HG03442 (cell line): Measurements from ENCODE around the gene TPRN.

ENCODE experiments used
- ATAC-seq: cut with Tn5 transposase; IDR thresholded peaks from one replicate; pipeline ENCODE4 v1.9.1; 2021; ENCODE audit warnings: mild to moderate bottlenecking, moderate library complexity; ENCODE audit not compliant: unreplicated experiment

The TPRN gene

DNA sequence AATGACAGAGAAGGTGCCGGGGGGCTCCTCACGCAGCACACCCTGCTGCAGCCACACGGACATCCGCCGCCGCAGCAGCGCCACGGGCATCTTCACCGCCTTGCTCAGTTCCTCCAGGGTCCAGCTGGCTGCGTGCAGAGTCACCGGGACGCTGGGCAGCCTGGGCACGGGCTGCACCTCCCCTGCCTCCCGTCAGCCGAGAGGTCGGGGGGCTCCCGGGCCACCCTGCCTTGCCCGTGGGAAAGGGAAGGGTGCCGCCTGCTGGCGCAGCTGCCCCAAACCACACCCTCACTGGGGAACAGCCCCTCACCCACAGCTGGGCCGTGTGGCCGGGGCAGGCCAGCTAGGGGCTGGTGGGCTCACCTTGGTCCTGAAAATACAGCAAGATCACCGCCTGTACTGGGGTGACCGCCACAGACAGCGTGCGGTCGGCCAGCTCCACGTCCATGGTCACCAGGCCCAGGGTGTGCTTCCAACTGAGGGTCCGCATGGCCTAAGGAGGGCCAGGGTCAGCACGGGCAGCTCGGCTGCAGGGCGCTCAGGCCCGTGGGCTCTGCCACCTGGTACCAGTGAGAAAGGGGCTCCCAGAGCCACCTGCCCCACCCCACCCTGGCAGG, 25.1 kb downstream of the TPRN start:
- ATAC-seq = no peak

DNA sequence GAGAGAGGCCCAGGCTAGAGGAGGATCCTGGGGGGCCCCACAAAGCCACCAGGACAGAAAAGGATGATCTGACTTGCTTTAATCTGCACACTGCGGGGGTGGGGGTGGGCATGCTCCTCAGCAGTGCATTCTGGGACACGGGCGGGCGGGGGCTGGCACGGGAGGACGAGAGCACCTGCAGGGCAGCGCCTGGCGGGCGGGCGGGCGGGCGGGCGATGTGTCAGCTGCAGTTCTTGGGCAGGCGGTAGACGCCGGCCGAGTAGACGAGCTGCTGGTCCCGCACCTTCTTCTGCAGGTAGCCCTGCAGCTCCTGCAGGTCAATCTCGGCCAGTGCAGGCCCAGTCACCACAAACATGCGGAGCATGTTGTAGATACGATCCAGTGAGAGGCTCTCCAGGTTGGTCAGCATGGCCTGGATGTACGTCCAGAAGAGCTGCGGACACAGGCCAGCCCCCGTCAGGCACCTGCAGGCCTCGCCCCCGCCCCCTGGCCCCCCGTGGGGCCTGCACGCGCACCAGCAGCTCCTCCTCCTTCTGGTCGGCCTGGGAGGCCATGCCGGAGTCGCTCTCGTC, 25.7 kb downstream of the TPRN start:
- ATAC-seq = no peak

DNA sequence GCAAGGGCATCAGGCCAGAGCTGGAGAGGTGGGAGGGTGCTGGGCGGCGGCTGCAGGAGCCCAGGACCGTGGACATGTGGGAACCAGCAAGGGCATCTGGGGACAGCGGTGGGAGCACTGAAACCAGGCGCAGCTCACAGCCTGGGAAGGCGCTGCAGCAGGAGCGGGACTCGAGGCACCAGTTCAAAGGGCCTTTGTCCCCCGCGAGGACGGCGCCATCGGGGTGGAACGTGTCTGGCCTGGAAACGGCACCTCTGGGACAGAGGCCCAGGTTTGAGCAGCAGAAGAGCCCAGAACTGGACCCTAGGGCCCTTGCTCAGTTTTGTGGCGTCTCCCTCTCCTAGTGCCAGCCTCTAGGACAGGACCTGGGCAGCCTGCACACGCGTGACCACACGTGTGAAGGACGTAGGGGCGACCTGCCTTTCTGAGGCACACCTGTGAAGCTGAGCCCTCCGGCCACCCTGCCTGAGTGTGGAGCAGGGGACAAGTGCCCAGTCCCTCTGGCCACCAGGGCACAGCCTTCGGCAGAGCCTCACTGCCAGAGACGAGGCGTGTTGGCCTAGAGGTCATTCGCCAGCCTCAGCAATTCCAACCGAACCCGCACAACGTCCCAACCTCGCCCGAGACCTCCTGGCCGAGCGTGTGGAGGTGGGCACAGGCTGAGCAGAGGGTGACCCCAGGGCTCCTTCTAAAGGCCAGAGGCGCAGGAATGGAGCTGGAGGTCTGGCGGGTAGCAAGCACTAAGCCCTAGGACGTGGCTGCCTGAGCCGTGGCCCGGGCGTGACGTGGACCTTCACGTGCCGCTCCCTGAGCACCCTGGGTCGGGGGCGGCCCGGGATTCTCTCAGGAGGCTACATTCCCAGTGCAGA, 26.5 kb downstream of the TPRN start:
- ATAC-seq = no peak

DNA sequence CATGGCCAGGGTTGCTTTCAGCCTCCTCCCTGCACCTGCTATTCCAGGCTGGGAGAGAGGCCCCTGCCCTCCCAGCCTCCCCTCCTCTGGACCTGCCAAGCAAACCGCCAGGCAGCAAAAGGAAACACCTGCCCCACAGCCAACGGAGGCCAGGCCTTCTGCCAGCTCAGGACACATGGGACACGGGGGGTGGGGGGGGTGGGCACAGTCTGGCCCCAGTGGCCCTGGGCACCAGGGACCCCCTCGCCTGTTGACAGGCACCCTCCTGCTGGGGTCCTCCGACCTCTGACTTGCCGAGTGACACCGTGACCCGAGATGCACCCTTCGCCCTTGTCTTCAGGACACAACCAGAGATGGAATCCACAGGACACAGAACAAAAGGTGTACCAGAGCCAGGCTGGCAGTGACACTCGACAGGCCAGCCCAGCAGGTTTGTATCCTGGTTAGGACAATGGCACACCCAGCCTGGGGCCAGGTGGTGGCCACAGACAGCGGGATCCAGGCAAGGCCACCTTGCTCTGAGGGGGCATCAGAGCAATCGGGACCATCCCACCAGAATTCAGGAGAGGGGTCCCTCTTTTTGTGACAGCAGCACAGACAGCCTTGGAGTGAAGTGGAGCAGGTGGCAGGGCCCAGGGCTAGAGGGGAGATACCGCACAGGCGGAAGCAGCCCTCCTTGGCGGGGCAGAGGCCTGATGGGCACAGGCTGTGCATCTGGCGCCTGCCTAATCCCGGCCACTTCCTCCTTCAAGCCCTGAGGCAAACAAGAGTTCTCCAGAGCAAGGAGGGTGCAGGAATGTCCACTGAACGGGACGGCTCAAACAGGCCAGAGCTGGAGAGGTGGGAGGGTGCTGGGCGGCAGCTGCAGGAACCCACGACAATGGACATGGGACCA, 27.4 kb downstream of the TPRN start:
- ATAC-seq = no peak

DNA sequence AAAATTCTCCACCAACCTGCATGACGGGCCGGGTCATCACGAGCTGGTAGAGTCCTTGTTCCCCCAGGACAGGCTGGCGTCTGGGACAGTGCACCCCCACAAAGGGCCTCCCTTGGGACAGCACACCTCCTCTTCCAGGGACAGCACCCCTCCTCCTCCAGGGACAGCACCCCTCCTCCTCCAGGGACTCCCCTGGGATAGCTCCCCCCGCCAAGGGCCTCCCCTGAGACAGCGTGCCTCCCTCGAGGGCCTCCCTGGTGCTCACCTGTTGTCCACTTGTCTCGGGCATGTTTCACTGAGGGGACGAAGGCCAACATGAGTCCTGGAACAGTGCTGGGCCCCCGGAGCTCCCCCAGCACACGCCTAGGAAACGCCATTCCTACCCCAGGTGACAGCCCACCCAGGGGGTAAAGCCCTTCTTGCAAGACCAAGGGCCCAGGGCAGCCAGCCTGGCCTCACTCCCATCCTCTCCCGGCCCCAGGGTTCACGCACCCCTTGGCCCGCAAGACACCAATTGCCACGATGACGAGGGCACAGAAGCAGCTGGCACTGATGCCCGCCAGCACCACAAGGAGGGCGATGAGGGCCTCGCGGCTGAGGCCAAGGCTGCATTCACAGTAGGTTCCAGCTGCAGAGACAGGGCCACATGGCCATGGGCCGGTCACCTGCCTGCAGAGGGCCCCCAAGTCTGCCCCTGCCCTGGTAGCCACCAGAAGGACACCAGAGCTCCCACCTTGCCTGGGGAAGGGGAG, 29.2 kb downstream of the TPRN start:
- ATAC-seq = no peak

DNA sequence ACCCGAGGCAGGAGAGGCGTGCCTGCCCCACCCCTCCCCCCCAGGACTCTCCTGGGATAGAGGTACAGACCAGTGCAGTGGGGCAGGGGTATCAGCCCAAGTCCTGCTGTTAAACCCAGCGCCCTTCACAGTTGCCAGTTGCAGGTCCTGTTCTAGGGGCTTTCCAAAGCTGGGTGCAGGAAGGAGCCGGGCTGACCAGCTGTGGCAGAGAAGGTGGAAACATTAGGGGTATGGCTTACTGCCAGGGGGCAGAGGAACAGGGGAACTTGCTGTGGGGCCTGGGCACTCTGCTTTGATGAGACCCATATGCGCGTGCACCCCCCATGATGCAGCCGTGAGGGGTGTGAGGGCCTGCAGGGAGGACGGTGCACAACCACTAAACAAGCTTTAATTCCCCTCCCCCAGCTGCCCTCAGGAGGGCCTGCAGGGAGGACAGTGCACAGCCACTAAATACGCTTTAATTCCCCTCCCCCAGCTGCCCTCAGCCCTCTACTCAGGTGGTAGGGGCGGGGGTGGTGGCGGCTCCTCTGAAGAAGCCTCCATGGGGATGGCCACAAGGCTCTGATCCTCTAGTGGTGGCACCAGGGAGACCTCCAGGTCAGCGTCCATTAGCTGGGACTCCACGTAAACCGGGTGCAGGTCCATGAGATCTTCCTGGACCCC, 29.9 kb downstream of the TPRN start:
- ATAC-seq = no peak

DNA sequence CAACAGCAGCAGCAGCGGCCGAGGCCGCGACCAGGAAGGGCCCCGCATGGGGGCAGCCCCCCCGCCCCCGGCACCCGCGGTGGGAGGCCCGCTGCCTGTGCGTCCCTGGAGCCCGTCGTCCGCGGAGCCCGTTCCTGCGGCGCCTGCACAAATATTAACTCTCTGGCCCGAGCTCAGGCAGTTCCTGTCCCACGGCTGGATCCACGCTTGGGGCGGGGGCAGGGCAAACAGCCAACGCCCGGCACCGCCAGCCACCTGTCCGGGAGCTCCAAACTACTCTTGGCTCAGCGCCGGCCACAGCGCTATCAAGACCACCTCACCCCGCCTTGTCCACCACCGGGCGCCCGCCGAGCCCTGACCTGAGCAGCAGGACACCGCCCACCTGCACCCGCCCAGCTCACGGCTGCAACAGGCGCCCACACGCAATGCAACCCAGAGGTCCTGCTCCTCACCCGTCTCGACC, 30.6 kb downstream of the TPRN start, which contains the start of gene LRRC26:
Gene LRRC26 (minus strand): TSS at position 156 of the 463 bp plus-strand sequence. CDS start 108 bp downstream, at position 48.
- ATAC-seq = no peak

DNA sequence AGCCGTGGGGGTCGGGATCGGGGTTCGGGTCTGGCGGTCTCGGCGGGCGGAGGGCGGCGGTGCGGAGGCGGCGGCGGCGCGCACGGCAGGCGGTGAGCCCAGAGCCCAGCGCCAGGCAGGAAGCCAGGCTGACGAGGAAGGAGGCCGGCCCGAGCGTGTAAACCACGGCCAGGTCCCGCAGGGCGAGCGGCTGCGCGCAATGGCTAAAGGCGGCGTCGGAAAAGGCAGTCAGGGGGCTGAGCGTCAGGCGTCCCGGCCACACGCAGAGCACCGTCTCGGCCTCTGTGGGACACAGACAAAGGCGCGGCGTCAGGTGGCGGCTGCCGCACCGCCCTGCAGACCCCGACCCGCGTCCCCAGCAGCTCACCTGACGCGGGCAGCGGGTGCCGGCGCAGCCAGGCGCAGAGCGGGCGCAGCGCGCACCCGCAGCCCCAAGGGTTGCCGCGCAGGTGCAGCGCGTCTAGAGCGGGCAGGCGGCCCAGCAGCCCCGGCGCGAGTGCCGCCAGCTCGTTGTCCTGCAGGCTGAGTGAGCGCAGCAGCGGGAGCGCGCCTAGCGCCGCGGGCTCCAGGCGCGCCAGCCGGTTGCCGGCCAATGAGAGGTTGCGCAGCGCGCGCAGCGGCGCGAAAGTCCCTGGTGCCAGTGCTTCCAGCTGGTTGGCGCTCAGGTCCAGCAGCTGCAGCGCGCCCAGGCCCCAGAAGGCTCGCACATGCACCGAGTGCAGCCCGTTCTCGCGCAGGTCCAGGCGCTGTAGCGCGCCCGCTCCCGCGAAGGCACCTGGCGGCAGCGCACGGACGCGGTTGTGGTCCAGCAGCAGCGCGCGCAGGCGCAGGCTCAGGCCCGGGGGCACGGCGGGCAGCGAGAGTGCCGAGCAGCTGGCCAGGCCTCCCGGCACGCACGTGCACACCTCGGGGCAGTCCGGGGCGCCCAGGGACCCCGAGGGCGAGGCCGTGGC, 31.4 kb downstream of the TPRN start:
- no peak for ATAC-seq

DNA sequence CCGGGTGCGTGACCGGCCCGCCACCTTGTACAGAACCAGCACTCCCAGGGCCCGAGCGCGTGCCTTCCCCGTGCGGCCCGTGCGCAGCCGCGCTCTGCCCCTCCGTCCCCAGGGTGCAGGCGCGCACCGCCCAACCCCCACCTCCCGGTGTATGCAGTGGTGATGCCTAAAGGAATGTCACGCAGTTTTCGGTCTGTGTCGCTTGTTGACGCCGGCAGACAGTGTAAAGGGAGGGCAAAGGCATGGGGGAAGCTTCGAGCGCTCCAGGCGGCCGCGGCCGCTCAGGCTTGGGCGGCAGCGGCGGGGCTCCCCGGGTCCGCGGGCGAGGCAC, 32.0 kb downstream of the TPRN start:
- no peak for ATAC-seq

DNA sequence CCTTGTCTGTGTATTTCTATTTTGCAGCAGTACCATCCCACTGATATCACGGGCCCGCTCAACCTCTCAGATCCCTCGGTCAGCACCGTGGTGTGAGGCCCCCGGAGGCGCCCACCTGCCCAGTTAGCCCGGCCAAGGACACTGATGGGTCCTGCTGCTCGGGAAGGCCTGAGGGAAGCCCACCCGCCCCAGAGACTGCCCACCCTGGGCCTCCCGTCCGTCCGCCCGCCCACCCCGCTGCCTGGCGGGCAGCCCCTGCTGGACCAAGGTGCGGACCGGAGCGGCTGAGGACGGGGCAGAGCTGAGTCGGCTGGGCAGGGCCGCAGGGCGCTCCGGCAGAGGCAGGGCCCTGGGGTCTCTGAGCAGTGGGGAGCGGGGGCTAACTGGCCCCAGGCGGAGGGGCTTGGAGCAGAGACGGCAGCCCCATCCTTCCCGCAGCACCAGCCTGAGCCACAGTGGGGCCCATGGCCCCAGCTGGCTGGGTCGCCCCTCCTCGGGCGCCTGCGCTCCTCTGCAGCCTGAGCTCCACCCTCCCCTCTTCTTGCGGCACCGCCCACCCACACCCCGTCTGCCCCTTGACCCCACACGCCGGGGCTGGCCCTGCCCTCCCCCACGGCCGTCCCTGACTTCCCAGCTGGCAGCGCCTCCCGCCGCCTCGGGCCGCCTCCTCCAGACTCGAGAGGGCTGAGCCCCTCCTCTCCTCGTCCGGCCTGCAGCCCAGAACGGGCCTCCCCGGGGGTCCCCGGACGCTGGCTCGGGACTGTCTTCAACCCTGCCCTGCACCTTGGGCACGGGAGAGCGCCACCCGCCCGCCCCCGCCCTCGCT, 32.6 kb downstream of the TPRN start:
- no peak for ATAC-seq

DNA sequence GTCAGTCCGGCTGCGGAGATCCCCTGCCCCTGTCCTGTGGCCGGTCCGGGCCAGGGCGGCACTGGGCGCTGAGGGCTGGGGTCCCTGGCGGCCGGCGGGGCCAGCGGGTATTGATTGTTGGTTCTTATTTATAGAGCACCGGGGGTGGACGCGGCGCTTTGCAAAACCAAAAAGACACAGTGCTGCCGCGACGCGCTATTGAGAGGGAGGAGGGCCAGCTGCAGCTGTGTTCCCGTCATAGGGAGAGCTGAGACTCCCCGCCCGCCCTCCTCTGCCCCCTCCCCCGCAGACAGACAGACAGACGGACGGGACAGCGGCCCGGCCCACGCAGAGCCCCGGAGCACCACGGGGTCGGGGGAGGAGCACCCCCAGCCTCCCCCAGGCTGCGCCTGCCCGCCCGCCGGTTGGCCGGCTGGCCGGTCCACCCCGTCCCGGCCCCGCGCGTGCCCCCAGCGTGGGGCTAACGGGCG, 33.2 kb downstream of the TPRN start:
- ATAC-seq = no peak

DNA sequence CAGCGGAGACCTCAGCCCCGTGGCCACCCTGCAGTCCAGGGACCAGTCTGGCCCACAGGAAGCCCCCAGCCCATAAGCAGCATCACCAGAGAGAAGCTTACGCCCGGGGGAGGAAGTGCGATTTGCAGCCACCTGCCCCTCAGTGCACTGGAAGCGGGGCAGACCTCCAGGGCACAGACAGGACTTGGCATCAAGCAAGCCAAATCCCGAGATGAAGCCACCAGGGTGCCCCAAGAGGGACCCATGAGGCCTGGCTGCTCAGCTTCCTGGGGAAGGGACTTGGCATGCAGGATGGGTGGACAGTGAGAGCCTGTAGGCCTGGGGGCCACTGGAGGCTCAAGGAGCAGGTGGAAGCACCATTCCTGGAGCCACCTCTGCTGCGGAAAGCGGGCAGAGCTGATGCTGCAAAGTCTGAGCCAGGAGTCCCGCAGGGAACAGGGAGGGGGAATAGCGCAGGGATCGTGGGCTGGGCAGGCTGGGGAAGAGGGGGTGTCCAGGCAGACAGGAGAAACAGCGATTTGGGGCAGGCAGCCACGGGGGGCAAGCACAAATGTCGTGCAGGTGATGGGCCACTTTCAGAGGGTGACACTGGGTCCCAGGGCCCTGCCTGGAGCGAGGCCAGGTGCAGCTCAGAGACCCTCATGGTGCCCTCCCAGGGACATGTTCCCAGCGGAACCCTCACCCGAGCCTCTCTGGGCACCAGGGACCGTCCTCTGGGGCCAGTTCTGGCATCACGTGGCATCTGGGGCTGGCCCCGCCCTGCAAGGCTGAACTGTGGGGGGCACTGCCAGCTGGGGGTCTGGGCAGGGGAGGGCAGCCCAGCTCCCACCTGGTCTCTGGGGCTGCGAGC, 33.9 kb downstream of the TPRN start:
- ATAC-seq = no peak

DNA sequence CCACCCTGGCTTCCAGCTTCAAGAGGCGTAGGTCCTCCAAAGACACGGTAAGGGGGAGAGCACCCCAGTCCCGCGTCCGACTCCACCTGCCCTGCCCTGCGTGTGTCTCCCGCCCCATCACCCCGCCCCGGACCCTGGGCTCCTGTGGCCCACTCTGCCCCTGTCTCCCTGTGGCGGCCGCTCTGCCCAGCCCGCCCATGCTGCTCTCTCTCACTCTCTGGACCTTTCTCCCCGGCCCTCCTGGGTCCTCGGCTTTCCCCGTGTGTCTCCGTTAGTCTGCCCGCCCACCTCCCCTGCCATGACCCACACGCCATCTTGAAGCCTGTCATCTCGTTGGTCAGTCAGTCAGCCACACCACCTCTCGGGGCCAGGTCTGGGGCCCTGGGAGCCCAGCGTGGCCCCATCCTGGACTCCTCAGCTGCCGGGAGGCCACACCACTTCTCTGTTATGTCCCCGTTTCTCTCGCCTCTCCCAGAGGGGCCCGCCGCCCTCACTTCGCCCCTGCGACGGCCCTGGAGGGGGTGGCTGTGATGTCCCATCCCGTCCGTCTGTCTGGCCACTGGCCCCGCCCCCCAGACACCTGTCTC, 35.2 kb downstream of the TPRN start:
- ATAC-seq = no peak

DNA sequence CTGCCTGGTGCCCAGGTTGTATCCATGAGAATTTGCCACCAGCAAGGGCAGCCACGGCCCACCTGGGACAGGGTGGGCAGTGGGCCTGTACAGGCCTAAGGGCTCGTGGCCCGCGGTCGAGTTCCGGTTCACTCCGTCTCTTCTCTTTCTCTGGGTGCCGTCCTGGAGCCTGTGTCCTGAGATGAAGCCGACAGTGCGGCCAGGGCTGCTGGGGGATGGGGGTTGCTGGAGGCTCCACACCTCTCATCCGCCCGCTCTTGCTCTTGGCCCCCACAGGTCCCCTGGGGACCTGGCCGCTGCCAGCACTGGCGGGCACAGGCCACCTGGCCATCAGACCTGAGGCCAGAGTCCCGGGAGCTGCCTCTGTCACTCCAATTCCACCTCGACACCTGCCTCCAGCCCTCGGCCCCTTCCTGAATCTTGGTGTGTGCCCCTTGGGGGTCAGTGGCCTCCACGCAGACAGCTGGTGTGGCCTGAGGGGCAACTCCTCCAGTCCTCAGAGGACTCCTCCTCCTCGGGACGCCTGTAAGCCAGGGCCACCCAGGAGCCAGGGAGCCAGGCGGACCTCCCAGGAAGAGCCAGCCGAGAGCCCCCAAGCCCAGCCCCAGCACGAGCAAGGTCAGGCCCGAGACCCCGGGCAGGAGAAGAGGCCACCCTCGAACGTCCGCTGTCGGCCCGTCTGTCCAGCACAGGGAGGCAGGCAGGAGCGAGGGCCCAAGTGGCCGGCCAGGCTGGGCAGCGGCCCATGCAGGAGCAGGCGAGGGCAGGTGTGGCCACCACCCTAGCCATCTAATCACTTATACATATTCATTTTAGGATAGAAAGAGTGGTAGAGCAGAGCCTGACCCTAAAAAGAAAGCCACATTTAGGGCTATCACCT, 35.9 kb downstream of the TPRN start:
- ATAC-seq = no peak

DNA sequence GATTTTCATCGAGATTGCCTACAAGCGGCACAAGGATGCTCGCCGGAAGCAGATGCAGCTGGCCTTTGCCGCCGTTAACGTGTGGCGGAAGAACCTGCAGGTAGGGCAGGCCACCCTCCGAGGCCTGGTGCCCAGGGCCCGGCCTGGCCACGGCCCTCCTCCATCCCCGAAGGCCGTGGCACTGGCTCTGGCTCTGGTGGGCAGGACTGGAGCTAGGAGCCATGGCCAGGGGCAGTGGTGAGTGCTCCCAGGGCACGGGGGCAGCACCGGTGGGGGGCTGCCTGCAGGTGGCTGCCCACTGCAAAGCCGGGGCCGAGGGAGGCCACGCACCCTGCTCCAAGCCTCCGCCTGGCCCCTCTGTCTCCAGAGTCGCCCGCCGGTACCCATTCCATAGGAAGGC, 36.7 kb downstream of the TPRN start:
- no peak for ATAC-seq

DNA sequence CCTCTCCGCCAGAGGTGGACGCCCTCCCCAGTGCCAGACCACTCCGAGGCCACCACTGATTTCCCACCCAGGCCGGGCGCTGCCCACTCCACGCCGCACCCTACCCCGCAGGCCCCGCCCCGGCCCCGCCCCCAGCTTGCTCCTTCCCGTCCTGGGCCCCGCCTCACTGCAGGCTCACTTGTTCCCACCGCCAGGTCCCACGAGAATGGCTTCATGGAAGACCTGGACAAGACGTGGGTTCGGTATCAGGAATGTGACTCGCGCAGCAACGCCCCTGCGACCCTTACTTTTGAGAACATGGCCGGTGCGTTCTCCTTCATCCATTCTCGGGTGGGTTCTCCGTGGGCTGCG, 37.2 kb downstream of the TPRN start:
- no peak for ATAC-seq
